ENCODE results near the gene NR4A1.

- TF ChIP-seq MXI1 (IDR thresholded peaks at IDR 0.05; ENCODE audit: low read depth, low read length), result no peak
- TF ChIP-seq, protein P1, sequence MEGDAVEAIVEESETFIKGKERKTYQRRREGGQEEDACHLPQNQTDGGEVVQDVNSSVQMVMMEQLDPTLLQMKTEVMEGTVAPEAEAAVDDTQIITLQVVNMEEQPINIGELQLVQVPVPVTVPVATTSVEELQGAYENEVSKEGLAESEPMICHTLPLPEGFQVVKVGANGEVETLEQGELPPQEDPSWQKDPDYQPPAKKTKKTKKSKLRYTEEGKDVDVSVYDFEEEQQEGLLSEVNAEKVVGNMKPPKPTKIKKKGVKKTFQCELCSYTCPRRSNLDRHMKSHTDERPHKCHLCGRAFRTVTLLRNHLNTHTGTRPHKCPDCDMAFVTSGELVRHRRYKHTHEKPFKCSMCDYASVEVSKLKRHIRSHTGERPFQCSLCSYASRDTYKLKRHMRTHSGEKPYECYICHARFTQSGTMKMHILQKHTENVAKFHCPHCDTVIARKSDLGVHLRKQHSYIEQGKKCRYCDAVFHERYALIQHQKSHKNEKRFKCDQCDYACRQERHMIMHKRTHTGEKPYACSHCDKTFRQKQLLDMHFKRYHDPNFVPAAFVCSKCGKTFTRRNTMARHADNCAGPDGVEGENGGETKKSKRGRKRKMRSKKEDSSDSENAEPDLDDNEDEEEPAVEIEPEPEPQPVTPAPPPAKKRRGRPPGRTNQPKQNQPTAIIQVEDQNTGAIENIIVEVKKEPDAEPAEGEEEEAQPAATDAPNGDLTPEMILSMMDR (IDR thresholded peaks at IDR 0.05), result no peak
- TF ChIP-seq, protein P2, sequence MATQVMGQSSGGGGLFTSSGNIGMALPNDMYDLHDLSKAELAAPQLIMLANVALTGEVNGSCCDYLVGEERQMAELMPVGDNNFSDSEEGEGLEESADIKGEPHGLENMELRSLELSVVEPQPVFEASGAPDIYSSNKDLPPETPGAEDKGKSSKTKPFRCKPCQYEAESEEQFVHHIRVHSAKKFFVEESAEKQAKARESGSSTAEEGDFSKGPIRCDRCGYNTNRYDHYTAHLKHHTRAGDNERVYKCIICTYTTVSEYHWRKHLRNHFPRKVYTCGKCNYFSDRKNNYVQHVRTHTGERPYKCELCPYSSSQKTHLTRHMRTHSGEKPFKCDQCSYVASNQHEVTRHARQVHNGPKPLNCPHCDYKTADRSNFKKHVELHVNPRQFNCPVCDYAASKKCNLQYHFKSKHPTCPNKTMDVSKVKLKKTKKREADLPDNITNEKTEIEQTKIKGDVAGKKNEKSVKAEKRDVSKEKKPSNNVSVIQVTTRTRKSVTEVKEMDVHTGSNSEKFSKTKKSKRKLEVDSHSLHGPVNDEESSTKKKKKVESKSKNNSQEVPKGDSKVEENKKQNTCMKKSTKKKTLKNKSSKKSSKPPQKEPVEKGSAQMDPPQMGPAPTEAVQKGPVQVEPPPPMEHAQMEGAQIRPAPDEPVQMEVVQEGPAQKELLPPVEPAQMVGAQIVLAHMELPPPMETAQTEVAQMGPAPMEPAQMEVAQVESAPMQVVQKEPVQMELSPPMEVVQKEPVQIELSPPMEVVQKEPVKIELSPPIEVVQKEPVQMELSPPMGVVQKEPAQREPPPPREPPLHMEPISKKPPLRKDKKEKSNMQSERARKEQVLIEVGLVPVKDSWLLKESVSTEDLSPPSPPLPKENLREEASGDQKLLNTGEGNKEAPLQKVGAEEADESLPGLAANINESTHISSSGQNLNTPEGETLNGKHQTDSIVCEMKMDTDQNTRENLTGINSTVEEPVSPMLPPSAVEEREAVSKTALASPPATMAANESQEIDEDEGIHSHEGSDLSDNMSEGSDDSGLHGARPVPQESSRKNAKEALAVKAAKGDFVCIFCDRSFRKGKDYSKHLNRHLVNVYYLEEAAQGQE (IDR thresholded peaks at IDR 0.05; ENCODE audit: low read depth, low read length), result no peak
- TF ChIP-seq USF2 (IDR thresholded peaks at IDR 0.05; ENCODE audit: borderline replicate concordance, low read depth, low read length), result no peak
- no peak for TF ChIP-seq USF1 (IDR thresholded peaks at IDR 0.05; ENCODE audit: borderline replicate concordance, low read depth)
- no peak for TF ChIP-seq ELF1 (IDR thresholded peaks at IDR 0.05)
- TF ChIP-seq, protein P3, sequence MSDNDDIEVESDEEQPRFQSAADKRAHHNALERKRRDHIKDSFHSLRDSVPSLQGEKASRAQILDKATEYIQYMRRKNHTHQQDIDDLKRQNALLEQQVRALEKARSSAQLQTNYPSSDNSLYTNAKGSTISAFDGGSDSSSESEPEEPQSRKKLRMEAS (IDR thresholded peaks at IDR 0.05; ENCODE audit: low read depth), result no peak
- no peak for TF ChIP-seq FOXM1 (IDR thresholded peaks at IDR 0.05; ENCODE audit: low read depth)
- TF ChIP-seq, protein P4, sequence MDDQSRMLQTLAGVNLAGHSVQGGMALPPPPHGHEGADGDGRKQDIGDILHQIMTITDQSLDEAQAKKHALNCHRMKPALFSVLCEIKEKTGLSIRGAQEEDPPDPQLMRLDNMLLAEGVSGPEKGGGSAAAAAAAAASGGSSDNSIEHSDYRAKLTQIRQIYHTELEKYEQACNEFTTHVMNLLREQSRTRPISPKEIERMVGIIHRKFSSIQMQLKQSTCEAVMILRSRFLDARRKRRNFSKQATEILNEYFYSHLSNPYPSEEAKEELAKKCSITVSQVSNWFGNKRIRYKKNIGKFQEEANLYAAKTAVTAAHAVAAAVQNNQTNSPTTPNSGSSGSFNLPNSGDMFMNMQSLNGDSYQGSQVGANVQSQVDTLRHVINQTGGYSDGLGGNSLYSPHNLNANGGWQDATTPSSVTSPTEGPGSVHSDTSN (IDR thresholded peaks at IDR 0.05), result no peak
- no peak for TF ChIP-seq YY1 (IDR thresholded peaks at IDR 0.05; ENCODE audit: low read depth)
- no peak for TF ChIP-seq RAD21 (IDR thresholded peaks at IDR 0.05; ENCODE audit: low read length)
Observed at GRCh38 chr12:52003016-52003550, 48.2 kb upstream of the NR4A1 start.

All from SK-N-SH (cell line).